CD14-positive monocyte (primary cell): Measurements from ENCODE around the gene CCR8. TPM values are rescaled to one million over a fixed set of nuclear protein-coding genes. Genes with fewer than 3 reads are reported as not detected.
"Not testable (repeated sequence)": the region's sequence is repeated elsewhere in the genome, so short reads cannot be mapped to it uniquely, and the experiment has no call there.

Experiments
- DNase-seq, 3 donors: peaks; one replicate each; pipeline ENCODE4 v3.0.0-alpha.2; 2011 to 2022
- H2AFZ ChIP-seq: 2 replicates; pipeline ENCODE4 v1.6.0; 2012; ENCODE audit warnings: mild to moderate bottlenecking, low read depth, low read length, inconsistent platforms; ENCODE audit not compliant: insufficient read depth, poor library complexity, severe bottlenecking
- H3K27ac ChIP-seq, 2 donors: 1 replicate in 1 of 2; 2 replicates in 1 of 2; pipeline ENCODE4 v1.5.1; 2012 to 2013; ENCODE audit warnings: low read length in 2 of 2, control low read depth in 1 of 2, inconsistent platforms in 1 of 2, low read depth in 1 of 2, mild to moderate bottlenecking in 1 of 2
- H3K27me3 ChIP-seq, 2 donors: one replicate each; pipeline versions ENCODE4 v1.6.0 to v1.6.1; 2011 to 2013; ENCODE audit warnings: low read length in 2 of 2; ENCODE audit not compliant: control insufficient read depth in 2 of 2, insufficient read depth in 2 of 2
- H3K36me3 ChIP-seq, 2 donors: replicated peaks in 1 of 2; 1 replicate in 1 of 2; 2 replicates in 1 of 2; pipeline versions ENCODE4 v1.5.1 to v1.6.1; 2012 to 2013; ENCODE audit warnings: low read length in 2 of 2, control low read depth in 1 of 2, inconsistent platforms in 1 of 2, mild to moderate bottlenecking in 1 of 2; ENCODE audit not compliant: insufficient read depth in 2 of 2, control insufficient read depth in 1 of 2
- H3K4me1 ChIP-seq, 2 donors: 1 replicate in 1 of 2; 2 replicates in 1 of 2; pipeline versions ENCODE4 v1.5.1 to v1.6.1; 2012 to 2013; ENCODE audit warnings: low read length in 2 of 2, control low read depth in 1 of 2, inconsistent platforms in 1 of 2, mild to moderate bottlenecking in 1 of 2, moderate library complexity in 1 of 2; ENCODE audit not compliant: insufficient read depth in 2 of 2, control insufficient read depth in 1 of 2
- H3K4me2 ChIP-seq: replicated peaks from 2 replicates; pipeline ENCODE3; 2012; ENCODE audit warnings: low read length, moderate library complexity, mild to moderate bottlenecking; ENCODE audit not compliant: poor library complexity, severe bottlenecking; ENCODE audit errors: extremely low read depth
- H3K4me3 ChIP-seq, 3 experiments: fragments of 200-600 bp in 1 of 3; sonication (generic) in 1 of 3; replicated peaks in 1 of 3; 1 replicate in 2 of 3; 2 replicates in 1 of 3; pipeline ENCODE4 v1.5.1; 2011 to 2013; ENCODE audit warnings: low read length in 3 of 3, mild to moderate bottlenecking in 3 of 3, control low read depth in 2 of 3, low read depth in 2 of 3, inconsistent platforms in 1 of 3, moderate library complexity in 1 of 3
- H3K79me2 ChIP-seq: 2 replicates; pipeline ENCODE4 v1.6.0; 2012; ENCODE audit warnings: mild to moderate bottlenecking, control low read depth, inconsistent platforms, low read length, moderate library complexity; ENCODE audit not compliant: insufficient read depth
- H3K9ac ChIP-seq: 2 replicates; pipeline ENCODE4 v1.6.0; 2017; ENCODE audit warnings: low read length, mild to moderate bottlenecking; ENCODE audit not compliant: insufficient read depth, poor library complexity, severe bottlenecking
- H3K9me3 ChIP-seq, 2 donors: replicated peaks in 1 of 2; 1 replicate in 1 of 2; 2 replicates in 1 of 2; pipeline versions ENCODE4 v1.5.1 to v1.6.1; 2012 to 2013; ENCODE audit warnings: low read length in 2 of 2, control low read depth in 1 of 2; ENCODE audit not compliant: control insufficient read depth in 1 of 2, insufficient read depth in 1 of 2
- H4K20me1 ChIP-seq: 2 replicates; pipeline ENCODE4 v1.6.0; 2012; ENCODE audit warnings: mild to moderate bottlenecking, low read length, control low read depth, moderate library complexity; ENCODE audit not compliant: insufficient read depth
- H3K27ac Mint-ChIP-seq, 7 donors: one replicate each; pipeline ENCODE4 v1.8.0; 2020; ENCODE audit warnings: mild to moderate bottlenecking in 7 of 7, mixed read lengths in 7 of 7, moderate library complexity in 6 of 7, inconsistent platforms in 2 of 7
- H3K27me3 Mint-ChIP-seq, 3 donors: one replicate each; pipeline ENCODE4 v1.8.0; 2021 to 2022; ENCODE audit warnings: low read depth in 3 of 3, mild to moderate bottlenecking in 3 of 3, mixed read lengths in 3 of 3, moderate library complexity in 3 of 3, inconsistent platforms in 1 of 3
- H3K36me3 Mint-ChIP-seq, 2 donors: one replicate each; pipeline ENCODE4 v1.8.0; 2020; ENCODE audit warnings: mixed read lengths in 2 of 2, inconsistent platforms in 1 of 2, mild to moderate bottlenecking in 1 of 2
- H3K4me1 Mint-ChIP-seq: one replicate; pipeline ENCODE4 v1.8.0; 2020; ENCODE audit warnings: mild to moderate bottlenecking, mixed read lengths
- H3K4me3 Mint-ChIP-seq, 2 donors: one replicate each; pipeline ENCODE4 v1.8.0; 2020; ENCODE audit warnings: mild to moderate bottlenecking in 2 of 2, mixed read lengths in 2 of 2, moderate library complexity in 1 of 2
- H3K9me3 Mint-ChIP-seq, 7 donors: one replicate each; pipeline ENCODE4 v1.8.0; 2020 to 2022; ENCODE audit warnings: mixed read lengths in 7 of 7, mild to moderate bottlenecking in 6 of 7, moderate library complexity in 6 of 7, inconsistent platforms in 2 of 7
- CTCF ChIP-seq: fragments of 200-600 bp; IDR thresholded peaks from one replicate; pipeline ENCODE4 v1.8.0; 2022; ENCODE audit warnings: antibody characterized with exemption, mild to moderate bottlenecking
- WGBS: methylation state at CpG from one replicate; pipeline ENCODE4 v1.1.5; 2013; ENCODE audit warnings: missing lambda C conversion rate; ENCODE audit not compliant: insufficient coverage; 5-methylcytosine and 5-hydroxymethylcytosine counted together
- intact Hi-C, 2 donors: fragments of 100-400 bp; cut with micrococcal nuclease; formaldehyde crosslinking; loops; one replicate each; pipeline versions ENCODE4 v1.15.0 to v1.15.1; 2023
- polyA plus RNA-seq, 3 donors: library from polyadenylated mRNA; depleted of rRNA in 1 of 3; unstranded in 2 of 3; stranded (reverse) in 1 of 3; fragments of 300-500 nt in 2 of 3; fragments of >200 nt in 1 of 3; fragmentation: Illumina TruSeq in 2 of 3; gene quantifications; 1 replicate in 2 of 3; 2 replicates in 1 of 3; pipeline ENCODE4 v1.2.3, GENCODE V29; 2012 to 2021

Gene CCR8
- polyA plus RNA-seq, 3 donors, result not detected

DNA sequence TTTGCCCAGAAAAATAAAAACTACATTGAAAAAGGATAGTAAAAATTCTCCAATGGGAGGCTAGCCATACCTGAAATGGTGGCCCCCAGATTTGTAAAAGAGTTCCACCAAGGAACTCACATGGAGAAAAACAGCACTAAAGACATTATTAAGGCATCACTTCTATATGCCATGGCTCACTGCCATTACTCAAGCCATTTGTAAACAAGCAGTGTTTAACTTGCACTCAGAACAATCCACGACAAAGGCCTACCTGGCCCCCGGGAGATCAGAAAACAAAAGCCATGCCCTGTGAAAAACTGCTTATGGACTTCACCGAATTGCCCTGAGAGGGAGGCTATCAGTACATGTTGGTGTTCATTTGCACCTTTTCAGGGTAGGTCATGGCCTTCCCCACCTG lies 19.6 kb downstream of the CCR8 start:
- Histone ChIP-seq H4K20me1 (no peaks in the 10 kb centered on the region), H3K27ac (no peak overlapping the region), H3K79me2 (no peaks in the 10 kb centered on the region), H2AFZ (no peak overlapping the region), H3K36me3 (no peaks in the 10 kb centered on the region), H3K4me1 (no peaks in the 10 kb centered on the region), H3K4me3 (no peak overlapping the region), H3K27me3 (no peaks in the 10 kb centered on the region), H3K4me2 (no peak overlapping the region), H3K9me3 (no peaks in the 10 kb centered on the region), H3K9ac (no peak overlapping the region)
- Mint-ChIP-seq H3K27ac (no peak overlapping the region), H3K4me3 (no peak overlapping the region), H3K9me3 (no peaks in the 10 kb centered on the region), H3K36me3 (no peaks in the 10 kb centered on the region), H3K27me3 (no peaks in the 10 kb centered on the region), H3K4me1 (no peaks in the 10 kb centered on the region)
- no peak for TF ChIP-seq CTCF
- DNase-seq, result no peak
- intact Hi-C loops, result no loop called here
- WGBS, result 90% methylated on average over 3 of the region's 3 CpGs

GRCh38 chr3:39350714-39351113 lies 21.2 kb downstream of the CCR8 start:
- Histone ChIP-seq H3K36me3 (no peaks in the 10 kb centered on the region), H3K27me3 (no peaks in the 10 kb centered on the region), H3K4me2 (no peak overlapping the region), H3K9ac (no peak overlapping the region), H3K27ac (no peak overlapping the region), H2AFZ (no peak overlapping the region), H4K20me1 (no peaks in the 10 kb centered on the region), H3K4me1 (no peaks in the 10 kb centered on the region), H3K79me2 (no peaks in the 10 kb centered on the region), H3K9me3 (no peaks in the 10 kb centered on the region), H3K4me3 (no peak overlapping the region)
- H3K36me3 Mint-ChIP-seq, result no peaks in the 10 kb centered on the region
- no peak overlapping the region for H3K27ac Mint-ChIP-seq
- no peak for DNase-seq
- WGBS, result 45% methylated on average over 3 of the region's 5 CpGs
- no peaks in the 10 kb centered on the region for H3K4me1 Mint-ChIP-seq
- intact Hi-C loops, result no loop called here
- H3K27me3 Mint-ChIP-seq, result no peaks in the 10 kb centered on the region
- H3K9me3 Mint-ChIP-seq, result no peaks in the 10 kb centered on the region
- no peak overlapping the region for H3K4me3 Mint-ChIP-seq
- TF ChIP-seq CTCF, result no peak

- H3K36me3 Mint-ChIP-seq, H3K27me3 ChIP-seq, H3K4me1 ChIP-seq, H3K9me3 ChIP-seq, H3K79me2 ChIP-seq, H2AFZ ChIP-seq, H3K36me3 ChIP-seq, H3K4me2 ChIP-seq, H3K4me3 ChIP-seq, H3K4me1 Mint-ChIP-seq, H4K20me1 ChIP-seq, H3K9ac ChIP-seq, H3K9me3 Mint-ChIP-seq, intact Hi-C loops, H3K27me3 Mint-ChIP-seq, H3K27ac Mint-ChIP-seq, H3K4me3 Mint-ChIP-seq, H3K27ac ChIP-seq, DNase-seq: not testable (repeated sequence)
- WGBS, result 20% methylated on average over 1 of the region's 2 CpGs
Measured at GRCh38 chr3:39351134-39351533, 21.6 kb downstream of the CCR8 start.
